ENCODE results near the gene ITPK1.

Gene ITPK1

GRCh38 chr14:93061380-93062012 is 54.2 kb downstream of the ITPK1 start:
- no peak for DNase-seq (ENCODE audit: low read depth)

GRCh38 chr14:93060841-93061240 is 54.9 kb downstream of the ITPK1 start:
- no peak for DNase-seq (ENCODE audit: low read depth)

- no peak for DNase-seq (ENCODE audit: low read depth)
These were observed 55.7 kb downstream of the ITPK1 start for GRCh38 chr14:93059917-93060545.

- DNase-seq (ENCODE audit: low read depth): no peak
These were observed 56.5 kb downstream of the ITPK1 start for GRCh38 chr14:93059260-93059659.

GRCh38 chr14:93057586-93058280 is 58.0 kb downstream of the ITPK1 start:
- DNase-seq (ENCODE audit: low read depth): no peak

GRCh38 chr14:93056840-93057585 is 58.7 kb downstream of the ITPK1 start:
- DNase-seq (ENCODE audit: low read depth): peak; percentile 94

- no peak for DNase-seq (ENCODE audit: low read depth)
These were observed 59.4 kb downstream of the ITPK1 start for GRCh38 chr14:93056166-93056839.

GRCh38 chr14:93055651-93056115 is 60.0 kb downstream of the ITPK1 start:
- DNase-seq (ENCODE audit: low read depth): no peak

GRCh38 chr14:93054876-93055275 is 60.8 kb downstream of the ITPK1 start:
- no peak for DNase-seq (ENCODE audit: low read depth)

GRCh38 chr14:93054006-93054405 is 61.7 kb downstream of the ITPK1 start:
- DNase-seq (ENCODE audit: low read depth): no peak

- no peak for DNase-seq (ENCODE audit: low read depth)
These were observed 63.9 kb downstream of the ITPK1 start for GRCh38 chr14:93051600-93052546.

GRCh38 chr14:93050761-93051160 is 65.0 kb downstream of the ITPK1 start:
- DNase-seq (ENCODE audit: low read depth): no peak

- DNase-seq (ENCODE audit: low read depth): peak; percentile 34
These were observed 65.8 kb downstream of the ITPK1 start for GRCh38 chr14:93049867-93050331.

- DNase-seq (ENCODE audit: low read depth): no peak
These were observed 66.4 kb downstream of the ITPK1 start for GRCh38 chr14:93049315-93049714.

GRCh38 chr14:93048843-93049242 is 66.9 kb downstream of the ITPK1 start:
- DNase-seq (ENCODE audit: low read depth): no peak

GRCh38 chr14:93047661-93048060 is 68.1 kb downstream of the ITPK1 start:
- no peak for DNase-seq (ENCODE audit: low read depth)

- DNase-seq (ENCODE audit: low read depth): no peak
These were observed 68.6 kb downstream of the ITPK1 start for GRCh38 chr14:93047157-93047556.

GRCh38 chr14:93046705-93047050 is 69.0 kb downstream of the ITPK1 start:
- no peak for DNase-seq (ENCODE audit: low read depth)

GRCh38 chr14:93045965-93046704 is 69.6 kb downstream of the ITPK1 start:
- peak; percentile 82 for DNase-seq (ENCODE audit: low read depth)

- no peak for DNase-seq (ENCODE audit: low read depth)
These were observed 70.5 kb downstream of the ITPK1 start for GRCh38 chr14:93045211-93045674.

Data from EH (cell line).